Activated CD8-positive, alpha-beta memory T cell treated with anti-CD3 and anti-CD28 coated beads for 1 hour (primary cell): ENCODE data around the gene MPC2.
"Not testable (repeated sequence)": the region's sequence is repeated elsewhere in the genome, so short reads cannot be mapped to it uniquely, and the experiment has no call there.

Source experiments
- DNase-seq, 2 donors: peaks; one replicate each; pipeline ENCODE4 v3.0.0-alpha.2; 2020; ENCODE audit warnings: low read depth in 1 of 2; ENCODE audit errors: extremely low read depth in 1 of 2

Gene MPC2

GRCh38 chr1:167909691-167910180, 27.1 kb downstream of the MPC2 start:
- no peak for DNase-seq

- DNase-seq: no peak
These were observed 31.2 kb downstream of the MPC2 start for GRCh38 chr1:167905671-167906070.

- DNase-seq: no peak
These were observed 31.7 kb downstream of the MPC2 start for GRCh38 chr1:167905182-167905581.

- DNase-seq: no peak
These were observed 32.2 kb downstream of the MPC2 start for GRCh38 chr1:167904652-167905130.

GRCh38 chr1:167900907-167901306, 36.0 kb downstream of the MPC2 start:
- DNase-seq: no peak

GRCh38 chr1:167899253-167899681, 37.6 kb downstream of the MPC2 start:
- no peak for DNase-seq

- no peak for DNase-seq
These were observed 38.2 kb downstream of the MPC2 start for GRCh38 chr1:167898578-167899222.

GRCh38 chr1:167893798-167894197, 43.1 kb downstream of the MPC2 start:
- DNase-seq: no peak

GRCh38 chr1:167890400-167890799, 46.5 kb downstream of the MPC2 start:
- DNase-seq: no peak

- DNase-seq: not testable (repeated sequence)
These were observed 49.7 kb downstream of the MPC2 start for GRCh38 chr1:167887187-167887586.

- DNase-seq: no peak
These were observed 54.5 kb downstream of the MPC2 start for GRCh38 chr1:167882376-167882775.

GRCh38 chr1:167881786-167882185, 55.1 kb downstream of the MPC2 start:
- no peak for DNase-seq

- no peak for DNase-seq
These were observed 55.8 kb downstream of the MPC2 start for GRCh38 chr1:167881069-167881468.

- DNase-seq: no peak
These were observed 56.3 kb downstream of the MPC2 start for GRCh38 chr1:167880580-167881021.

- DNase-seq: no peak
These were observed 57.4 kb downstream of the MPC2 start for GRCh38 chr1:167879508-167879907.

- no peak for DNase-seq
These were observed 58.3 kb downstream of the MPC2 start for GRCh38 chr1:167878372-167879160.

GRCh38 chr1:167876597-167877175, 60.2 kb downstream of the MPC2 start:
- no peak for DNase-seq

GRCh38 chr1:167871331-167871730, 65.5 kb downstream of the MPC2 start:
- no peak for DNase-seq

- DNase-seq: not testable (repeated sequence)
These were observed 67.5 kb downstream of the MPC2 start for GRCh38 chr1:167869157-167870001.

- not testable (repeated sequence) for DNase-seq
These were observed 70.0 kb downstream of the MPC2 start for GRCh38 chr1:167866739-167867414.
